SK-N-SH treated with all-trans-retinoic acid at 6 μM for 48 hours (cell line): ENCODE measurements around the gene UPK1B.

Experiments used
- ARNTL ChIP-seq: fragments of 450-650 bp; formaldehyde crosslinking; IDR thresholded peaks from 2 replicates; pipeline ENCODE4 v1.5.0; 2020; ENCODE audit warnings: low read depth, mild to moderate bottlenecking, moderate library complexity, borderline replicate concordance
- BACH2 ChIP-seq: fragments of 250-450 bp; sonication (Bioruptor Pico); IDR thresholded peaks from 2 replicates; pipeline ENCODE4 v1.9.0; 2021; ENCODE audit warnings: mild to moderate bottlenecking, borderline replicate concordance
- CREB5 ChIP-seq: fragments of 250-450 bp; sonication (Bioruptor Pico); IDR thresholded peaks from 2 replicates; pipeline ENCODE4 v1.5.1; 2020; ENCODE audit warnings: low read depth, mild to moderate bottlenecking, moderate library complexity
- CSDC2 ChIP-seq: fragments of 250-450 bp; sonication (Bioruptor Pico); IDR thresholded peaks from 2 replicates; pipeline ENCODE4 v1.5.0; 2020; ENCODE audit warnings: mild to moderate bottlenecking, moderate library complexity
- GLIS3 ChIP-seq: fragments of 250-450 bp; sonication (Bioruptor Pico); IDR thresholded peaks from 2 replicates; pipeline ENCODE4 v1.5.0; 2020; ENCODE audit warnings: mild to moderate bottlenecking, moderate library complexity
- OSR1 ChIP-seq: fragments of 250-450 bp; sonication (Bioruptor Pico); IDR thresholded peaks from 2 replicates; pipeline ENCODE4 v1.8.0; 2022; ENCODE audit warnings: moderate library complexity, mild to moderate bottlenecking, inconsistent platforms
- PATZ1 ChIP-seq: fragments of 250-450 bp; sonication (Bioruptor Pico); IDR thresholded peaks from 2 replicates; pipeline ENCODE4 v1.8.0; 2020; ENCODE audit warnings: mild to moderate bottlenecking, moderate library complexity, borderline replicate concordance
- PPARA ChIP-seq: fragments of 250-450 bp; sonication (Bioruptor Pico); IDR thresholded peaks from 2 replicates; pipeline ENCODE4 v1.5.0; 2020; ENCODE audit warnings: mild to moderate bottlenecking, borderline replicate concordance
- RARB ChIP-seq: fragments of 250-450 bp; sonication (Bioruptor Pico); IDR thresholded peaks from 2 replicates; pipeline ENCODE4 v1.8.0; 2021; ENCODE audit warnings: mild to moderate bottlenecking, moderate library complexity
- TSHZ2 ChIP-seq: fragments of 250-450 bp; sonication (Bioruptor Pico); IDR thresholded peaks from 2 replicates; pipeline ENCODE4 v1.5.0; 2020; ENCODE audit warnings: mild to moderate bottlenecking, moderate library complexity
- ZFP3 ChIP-seq: fragments of 250-450 bp; sonication (Bioruptor Pico); IDR thresholded peaks from 2 replicates; pipeline ENCODE4 v1.5.0; 2020; ENCODE audit warnings: mild to moderate bottlenecking, moderate library complexity
- ZFP30 ChIP-seq: fragments of 450-650 bp; formaldehyde crosslinking; IDR thresholded peaks from 2 replicates; pipeline ENCODE4 v1.5.0; 2022; ENCODE audit warnings: mild to moderate bottlenecking, moderate library complexity

GRCh38 chr3:119191800-119192199 lies 18.4 kb downstream of the UPK1B start:
- TF ChIP-seq GLIS3 (CRISPR knock-in tag), result no peak
- TF ChIP-seq PPARA (CRISPR knock-in tag), result no peak
- no peak for TF ChIP-seq BACH2 (CRISPR knock-in tag)
- TF ChIP-seq PATZ1 (CRISPR knock-in tag), result no peak
- no peak for TF ChIP-seq RARB (CRISPR knock-in tag)
- no peak for TF ChIP-seq ZFP30 (CRISPR knock-in tag)
- TF ChIP-seq ZFP3 (CRISPR knock-in tag), result no peak
- no peak for TF ChIP-seq TSHZ2 (CRISPR knock-in tag)
- no peak for TF ChIP-seq CREB5 (CRISPR knock-in tag)
- no peak for TF ChIP-seq CSDC2 (CRISPR knock-in tag)
- no peak for TF ChIP-seq ARNTL
- TF ChIP-seq OSR1 (CRISPR knock-in tag), result no peak
